HL-60 (cell line): Measurements from ENCODE around the gene MED26.
"Not testable (repeated sequence)": the region's sequence is repeated elsewhere in the genome, so short reads cannot be mapped to it uniquely, and the experiment has no call there.

Experiments
- DNase-seq, 2 experiments: peaks; one replicate each; pipeline ENCODE4 v3.0.0-alpha.2; 2010 to 2020; ENCODE audit warnings: low read depth in 1 of 2, low spot score in 1 of 2
- H3K27ac ChIP-seq: fragments of 250-450 bp; sonication (Bioruptor Pico); replicated peaks from 2 replicates; pipeline ENCODE4 v1.5.1; 2020; ENCODE audit warnings: mild to moderate bottlenecking, moderate library complexity
- H3K27me3 ChIP-seq: fragments of 250-450 bp; sonication (Bioruptor Pico); 2 replicates; pipeline ENCODE4 v1.5.1; 2021; ENCODE audit warnings: mild to moderate bottlenecking, moderate library complexity; ENCODE audit not compliant: insufficient read depth, poor library complexity, severe bottlenecking
- H3K4me3 ChIP-seq: replicated peaks from 2 replicates; pipeline ENCODE4 v1.5.1; 2011; ENCODE audit warnings: mild to moderate bottlenecking, control low read depth, low read length; ENCODE audit not compliant: insufficient read depth
- GABPA ChIP-seq: IDR thresholded peaks from 2 replicates; pipeline ENCODE4 v1.6.1; 2012; ENCODE audit warnings: low read depth
- POLR2AphosphoS5 ChIP-seq: IDR thresholded peaks from 2 replicates; pipeline ENCODE4 v1.6.1; 2012; ENCODE audit warnings: low read depth
- REST ChIP-seq: IDR thresholded peaks from 2 replicates; pipeline ENCODE4 v1.6.1; 2012; ENCODE audit warnings: low read depth; ENCODE audit not compliant: insufficient replicate concordance
- SPI1 ChIP-seq: IDR thresholded peaks from 2 replicates; pipeline ENCODE4 v1.6.1; 2012; ENCODE audit warnings: low read depth, mild to moderate bottlenecking, borderline replicate concordance
- TF ChIP-seq, protein P1 (sequence below): IDR thresholded peaks from one replicate; pipeline ENCODE4 v1.5.1; 2011; ENCODE audit warnings: low read length, control low read depth, inconsistent platforms; ENCODE audit not compliant: insufficient read depth

MED26 gene

GRCh38 chr19:16561382-16561781 lies 66.6 kb downstream of the MED26 start:
- TF ChIP-seq SPI1: no peak
- no peak overlapping the region for H3K4me3 ChIP-seq
- H3K27me3 ChIP-seq: no peaks in the 10 kb centered on the region
- DNase-seq: no peak
- no peak overlapping the region for H3K27ac ChIP-seq

GRCh38 chr19:16559780-16560276 lies 68.2 kb downstream of the MED26 start:
- TF ChIP-seq REST (no peak), POLR2AphosphoS5 (no peak), SPI1 (no peak), GABPA (no peak)
- TF ChIP-seq, protein P1, sequence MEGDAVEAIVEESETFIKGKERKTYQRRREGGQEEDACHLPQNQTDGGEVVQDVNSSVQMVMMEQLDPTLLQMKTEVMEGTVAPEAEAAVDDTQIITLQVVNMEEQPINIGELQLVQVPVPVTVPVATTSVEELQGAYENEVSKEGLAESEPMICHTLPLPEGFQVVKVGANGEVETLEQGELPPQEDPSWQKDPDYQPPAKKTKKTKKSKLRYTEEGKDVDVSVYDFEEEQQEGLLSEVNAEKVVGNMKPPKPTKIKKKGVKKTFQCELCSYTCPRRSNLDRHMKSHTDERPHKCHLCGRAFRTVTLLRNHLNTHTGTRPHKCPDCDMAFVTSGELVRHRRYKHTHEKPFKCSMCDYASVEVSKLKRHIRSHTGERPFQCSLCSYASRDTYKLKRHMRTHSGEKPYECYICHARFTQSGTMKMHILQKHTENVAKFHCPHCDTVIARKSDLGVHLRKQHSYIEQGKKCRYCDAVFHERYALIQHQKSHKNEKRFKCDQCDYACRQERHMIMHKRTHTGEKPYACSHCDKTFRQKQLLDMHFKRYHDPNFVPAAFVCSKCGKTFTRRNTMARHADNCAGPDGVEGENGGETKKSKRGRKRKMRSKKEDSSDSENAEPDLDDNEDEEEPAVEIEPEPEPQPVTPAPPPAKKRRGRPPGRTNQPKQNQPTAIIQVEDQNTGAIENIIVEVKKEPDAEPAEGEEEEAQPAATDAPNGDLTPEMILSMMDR: no peak
- no peak overlapping the region for H3K4me3 ChIP-seq
- DNase-seq: no peak
- no peaks in the 10 kb centered on the region for H3K27me3 ChIP-seq
- H3K27ac ChIP-seq: no peak overlapping the region

DNA sequence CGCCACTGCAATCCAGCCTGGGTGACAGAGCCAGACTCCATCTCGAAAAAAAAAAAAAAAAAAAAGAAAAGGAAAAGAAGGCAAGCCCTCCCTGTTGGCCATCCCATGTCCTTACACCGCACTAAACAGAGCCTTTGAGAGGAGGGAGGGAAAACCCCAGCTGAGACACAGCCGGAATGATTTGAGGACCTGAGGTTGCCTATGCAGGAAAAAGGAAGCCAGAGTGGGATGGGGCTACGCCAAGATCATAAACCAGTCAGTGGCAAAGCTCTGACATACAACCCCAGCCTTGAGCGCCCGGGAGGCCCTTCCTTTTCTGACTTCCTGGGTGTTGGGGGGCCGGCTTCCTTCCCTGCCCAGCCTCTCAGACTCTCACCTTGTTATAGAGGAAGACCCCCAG lies 73.2 kb downstream of the MED26 start:
- no peak for TF ChIP-seq POLR2AphosphoS5
- no peak for TF ChIP-seq GABPA
- H3K27ac ChIP-seq: no peak overlapping the region
- H3K27me3 ChIP-seq: no peaks in the 10 kb centered on the region
- DNase-seq: no peak
- H3K4me3 ChIP-seq: no peak overlapping the region

GRCh38 chr19:16551902-16552301 lies 76.1 kb downstream of the MED26 start:
- not testable (repeated sequence) for DNase-seq, H3K27me3 ChIP-seq, H3K27ac ChIP-seq, H3K4me3 ChIP-seq

DNA sequence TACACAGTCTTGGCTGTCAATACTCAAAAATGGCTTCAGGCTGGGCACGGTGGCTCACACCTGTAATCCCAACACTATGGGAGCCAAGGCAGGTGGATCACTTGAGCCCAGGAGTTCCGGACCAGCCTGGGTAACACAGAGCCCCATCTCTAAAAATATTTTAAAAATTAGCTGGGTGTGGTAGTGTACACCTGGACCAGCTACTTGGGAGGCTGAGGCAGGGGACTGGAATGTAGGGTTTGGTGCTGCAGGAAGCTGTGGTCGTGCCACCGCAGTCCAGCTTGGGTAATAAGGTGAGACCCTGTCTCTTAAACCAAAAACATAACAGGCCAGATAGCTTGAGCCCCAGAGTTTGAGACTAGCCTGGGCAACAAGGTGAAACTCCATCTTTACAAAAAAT lies 79.0 kb downstream of the MED26 start:
- H3K27ac ChIP-seq: no peak overlapping the region
- TF ChIP-seq, protein P1: no peak
- no peak for TF ChIP-seq SPI1
- no peak for TF ChIP-seq REST
- no peak for TF ChIP-seq GABPA
- no peak for TF ChIP-seq POLR2AphosphoS5

More for the DNA sequence above, 79.0 kb downstream of the MED26 start:
- Histone ChIP-seq H3K27me3 (no peaks in the 10 kb centered on the region), H3K4me3 (no peak overlapping the region)
- no peak for DNase-seq
